HG02763 (cell line): ENCODE results near the gene PCDHGB6.
"Not testable (repeated sequence)": the region's sequence is repeated elsewhere in the genome, so short reads cannot be mapped to it uniquely, and the experiment has no call there.

ENCODE experiments used
- ATAC-seq: cut with Tn5 transposase; IDR thresholded peaks from one replicate; pipeline ENCODE4 v1.9.1; 2021; ENCODE audit warnings: mild to moderate bottlenecking, moderate library complexity; ENCODE audit not compliant: unreplicated experiment

The PCDHGB6 gene

DNA sequence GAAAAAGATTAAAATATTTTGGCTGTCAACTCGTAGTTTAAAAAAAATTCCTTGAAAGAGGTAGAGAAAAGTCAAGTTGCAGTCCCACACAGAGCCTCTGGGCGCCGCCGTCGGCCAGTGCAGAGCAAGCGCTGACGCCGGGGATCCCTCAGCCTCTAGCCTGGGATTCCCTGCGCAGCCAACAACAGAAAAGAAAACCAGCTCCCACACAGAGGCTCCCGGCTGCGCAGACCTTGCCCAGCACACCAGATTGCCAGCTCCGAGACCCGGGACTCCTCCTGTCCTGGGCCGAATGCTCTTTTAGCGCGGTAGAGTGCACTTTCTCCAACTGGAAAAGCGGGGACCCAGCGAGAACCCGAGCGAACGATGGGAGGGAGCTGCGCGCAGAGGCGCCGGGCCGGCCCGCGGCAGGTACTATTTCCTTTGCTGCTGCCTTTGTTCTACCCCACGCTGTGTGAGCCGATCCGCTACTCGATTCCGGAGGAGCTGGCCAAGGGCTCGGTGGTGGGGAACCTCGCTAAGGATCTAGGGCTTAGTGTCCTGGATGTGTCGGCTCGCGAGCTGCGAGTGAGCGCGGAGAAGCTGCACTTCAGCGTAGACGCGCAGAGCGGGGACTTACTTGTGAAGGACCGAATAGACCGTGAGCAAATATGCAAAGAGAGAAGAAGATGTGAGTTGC is 9.8 kb downstream of the PCDHGB6 start, which contains the start of gene PCDHGB7:
TSS of gene PCDHGB7 (plus strand) at position 184 of the 679 bp plus-strand sequence. CDS start at position 367, 183 bp downstream.
- peak; percentile 63 for ATAC-seq

DNA sequence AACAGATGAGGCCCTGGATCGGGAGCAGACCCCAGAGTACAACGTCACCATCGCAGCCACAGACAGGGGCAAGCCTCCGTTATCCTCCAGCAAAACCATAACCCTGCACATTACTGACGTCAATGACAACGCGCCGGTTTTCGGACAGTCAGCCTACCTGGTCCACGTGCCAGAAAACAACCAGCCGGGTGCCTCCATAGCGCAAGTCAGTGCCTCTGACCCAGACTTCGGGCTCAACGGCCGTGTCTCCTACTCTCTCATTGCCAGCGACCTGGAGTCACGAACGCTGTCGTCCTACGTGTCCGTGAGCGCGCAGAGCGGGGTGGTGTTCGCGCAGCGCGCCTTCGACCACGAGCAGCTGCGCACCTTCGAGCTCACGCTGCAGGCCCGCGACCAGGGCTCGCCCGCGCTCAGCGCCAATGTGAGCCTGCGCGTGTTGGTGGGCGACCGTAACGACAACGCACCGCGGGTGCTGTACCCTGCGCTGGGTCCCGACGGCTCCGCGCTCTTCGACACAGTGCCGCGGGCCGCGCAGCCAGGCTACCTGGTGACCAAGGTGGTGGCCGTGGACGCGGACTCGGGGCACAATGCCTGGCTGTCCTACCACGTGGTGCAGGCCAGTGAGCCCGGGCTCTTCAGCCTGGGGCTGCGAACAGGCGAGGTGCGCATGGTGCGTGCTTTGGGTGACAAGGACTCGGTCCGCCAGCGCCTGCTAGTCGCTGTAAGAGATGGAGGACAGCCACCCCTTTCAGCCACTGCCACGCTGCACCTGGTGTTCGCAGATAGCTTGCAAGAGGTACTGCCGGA is 11.5 kb downstream of the PCDHGB6 start:
- no peak for ATAC-seq

DNA sequence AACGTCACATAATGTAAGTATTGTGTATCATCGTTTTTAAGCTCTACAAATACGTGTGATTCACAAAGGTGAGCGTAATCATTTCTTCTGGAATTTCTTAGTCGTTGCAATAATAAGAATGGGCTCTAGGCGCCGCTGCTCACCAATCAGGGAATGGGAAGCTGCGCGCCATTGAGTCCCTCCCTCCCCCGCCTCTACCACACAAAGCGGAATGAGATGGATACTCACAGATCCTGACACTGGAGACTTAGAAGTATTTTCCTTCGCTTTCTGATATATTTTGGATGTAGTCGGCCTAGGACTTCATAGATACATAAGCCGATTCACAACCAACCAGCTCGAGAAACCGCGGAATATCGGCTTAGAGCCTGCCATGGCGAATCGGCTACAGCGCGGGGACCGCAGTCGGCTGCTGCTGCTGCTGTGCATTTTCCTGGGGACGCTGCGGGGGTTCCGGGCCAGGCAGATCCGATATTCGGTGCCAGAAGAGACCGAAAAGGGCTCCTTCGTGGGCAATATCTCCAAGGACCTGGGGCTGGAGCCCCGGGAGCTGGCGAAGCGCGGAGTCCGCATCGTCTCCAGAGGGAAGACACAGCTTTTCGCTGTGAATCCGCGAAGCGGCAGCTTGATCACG is 13.2 kb downstream of the PCDHGB6 start, which contains the start of gene PCDHGA11:
TSS of gene PCDHGA11 (plus strand) at position 197 of the 634 bp plus-strand sequence. CDS start at position 374, 177 bp downstream.
- no peak for ATAC-seq

DNA sequence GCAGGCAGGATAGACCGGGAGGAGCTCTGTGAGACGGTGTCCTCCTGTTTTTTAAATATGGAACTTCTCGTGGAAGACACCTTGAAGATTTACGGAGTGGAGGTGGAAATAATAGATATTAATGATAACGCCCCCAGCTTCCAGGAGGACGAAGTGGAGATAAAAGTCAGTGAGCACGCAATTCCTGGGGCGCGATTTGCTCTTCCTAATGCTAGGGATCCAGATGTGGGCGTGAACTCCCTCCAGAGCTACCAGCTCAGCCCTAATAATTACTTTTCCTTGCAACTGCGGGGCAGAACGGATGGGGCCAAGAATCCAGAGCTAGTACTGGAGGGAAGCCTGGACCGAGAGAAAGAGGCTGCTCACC is 13.7 kb downstream of the PCDHGB6 start:
- ATAC-seq: no peak

DNA sequence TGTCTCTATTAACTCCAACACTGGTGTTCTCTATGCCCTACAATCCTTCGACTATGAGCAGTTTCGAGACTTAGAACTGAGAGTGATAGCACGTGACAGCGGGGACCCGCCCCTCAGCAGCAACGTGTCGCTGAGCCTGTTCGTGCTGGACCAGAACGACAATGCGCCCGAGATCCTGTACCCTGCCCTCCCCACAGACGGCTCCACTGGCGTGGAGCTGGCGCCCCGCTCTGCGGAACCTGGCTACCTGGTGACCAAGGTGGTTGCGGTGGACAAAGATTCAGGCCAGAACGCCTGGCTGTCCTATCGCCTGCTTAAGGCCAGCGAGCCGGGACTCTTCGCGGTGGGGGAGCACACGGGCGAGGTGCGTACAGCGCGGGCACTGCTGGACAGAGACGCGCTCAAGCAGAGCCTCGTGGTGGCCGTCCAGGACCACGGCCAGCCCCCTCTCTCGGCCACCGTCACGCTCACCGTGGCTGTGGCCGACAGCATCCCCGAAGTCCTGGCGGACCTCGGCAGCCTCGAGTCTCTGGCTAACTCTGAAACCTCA is 15.0 kb downstream of the PCDHGB6 start:
- ATAC-seq: no peak

DNA sequence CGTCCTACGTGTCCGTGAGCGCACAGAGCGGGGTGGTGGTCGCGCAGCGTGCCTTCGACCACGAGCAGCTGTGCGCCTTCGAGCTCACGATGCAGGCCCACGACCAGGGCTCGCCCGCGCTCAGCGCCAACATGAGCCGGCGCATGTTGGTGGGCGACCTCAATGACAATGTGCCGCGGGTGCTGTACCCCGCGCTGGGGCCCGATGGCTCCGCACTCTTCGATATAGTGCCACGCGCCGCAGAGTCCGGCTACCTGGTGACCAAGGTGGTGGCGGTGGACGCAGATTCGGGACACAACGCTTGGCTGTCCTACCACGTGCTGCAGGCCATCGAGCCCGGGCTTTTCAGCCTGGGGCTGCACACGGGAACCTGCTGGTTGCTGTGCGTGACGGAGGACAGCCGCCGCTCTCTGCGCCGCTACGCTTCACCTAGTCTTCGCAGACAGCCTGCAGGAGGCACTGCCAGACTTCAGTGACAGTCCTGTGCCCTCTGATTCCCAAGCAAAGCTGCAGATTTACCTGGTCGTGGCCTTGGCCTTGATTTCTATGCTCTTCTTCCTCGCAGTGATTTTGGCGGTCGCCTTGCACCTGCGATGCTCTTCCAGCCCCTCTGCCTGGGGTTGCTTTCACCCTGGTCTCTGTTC is 20.1 kb downstream of the PCDHGB6 start:
- no peak for ATAC-seq

DNA sequence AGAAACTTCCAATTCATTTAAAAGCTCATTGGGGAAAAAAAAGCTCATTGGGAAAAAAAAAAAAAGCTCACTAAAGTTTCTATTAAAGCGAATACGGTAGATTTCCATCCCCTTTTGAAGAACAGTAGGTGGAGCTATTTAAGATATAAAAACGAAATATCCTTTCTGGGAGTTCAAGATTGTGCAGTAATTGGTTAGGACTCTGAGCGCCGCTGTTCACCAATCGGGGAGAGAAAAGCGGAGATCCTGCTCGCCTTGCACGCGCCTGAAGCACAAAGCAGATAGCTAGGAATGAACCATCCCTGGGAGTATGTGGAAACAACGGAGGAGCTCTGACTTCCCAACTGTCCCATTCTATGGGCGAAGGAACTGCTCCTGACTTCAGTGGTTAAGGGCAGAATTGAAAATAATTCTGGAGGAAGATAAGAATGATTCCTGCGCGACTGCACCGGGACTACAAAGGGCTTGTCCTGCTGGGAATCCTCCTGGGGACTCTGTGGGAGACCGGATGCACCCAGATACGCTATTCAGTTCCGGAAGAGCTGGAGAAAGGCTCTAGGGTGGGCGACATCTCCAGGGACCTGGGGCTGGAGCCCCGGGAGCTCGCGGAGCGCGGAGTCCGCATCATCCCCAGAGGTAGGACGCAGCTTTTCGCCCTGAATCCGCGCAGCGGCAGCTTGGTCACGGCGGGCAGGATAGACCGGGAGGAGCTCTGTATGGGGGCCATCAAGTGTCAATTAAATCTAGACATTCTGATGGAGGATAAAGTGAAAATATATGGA is 22.7 kb downstream of the PCDHGB6 start, which contains the start of gene PCDHGA12:
TSS of gene PCDHGA12 (plus strand) at position 176 of the 782 bp plus-strand sequence. CDS start at position 429, 253 bp downstream.
- ATAC-seq: peak; percentile 89

DNA sequence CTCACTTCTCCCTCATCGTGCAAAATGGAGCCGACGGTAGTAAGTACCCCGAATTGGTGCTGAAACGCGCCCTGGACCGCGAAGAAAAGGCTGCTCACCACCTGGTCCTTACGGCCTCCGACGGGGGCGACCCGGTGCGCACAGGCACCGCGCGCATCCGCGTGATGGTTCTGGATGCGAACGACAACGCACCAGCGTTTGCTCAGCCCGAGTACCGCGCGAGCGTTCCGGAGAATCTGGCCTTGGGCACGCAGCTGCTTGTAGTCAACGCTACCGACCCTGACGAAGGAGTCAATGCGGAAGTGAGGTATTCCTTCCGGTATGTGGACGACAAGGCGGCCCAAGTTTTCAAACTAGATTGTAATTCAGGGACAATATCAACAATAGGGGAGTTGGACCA is 23.5 kb downstream of the PCDHGB6 start:
- peak; percentile 40 for ATAC-seq

DNA sequence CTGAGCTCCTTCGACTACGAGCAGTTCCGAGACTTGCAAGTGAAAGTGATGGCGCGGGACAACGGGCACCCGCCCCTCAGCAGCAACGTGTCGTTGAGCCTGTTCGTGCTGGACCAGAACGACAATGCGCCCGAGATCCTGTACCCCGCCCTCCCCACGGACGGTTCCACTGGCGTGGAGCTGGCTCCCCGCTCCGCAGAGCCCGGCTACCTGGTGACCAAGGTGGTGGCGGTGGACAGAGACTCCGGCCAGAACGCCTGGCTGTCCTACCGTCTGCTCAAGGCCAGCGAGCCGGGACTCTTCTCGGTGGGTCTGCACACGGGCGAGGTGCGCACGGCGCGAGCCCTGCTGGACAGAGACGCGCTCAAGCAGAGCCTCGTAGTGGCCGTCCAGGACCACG is 24.5 kb downstream of the PCDHGB6 start:
- not testable (repeated sequence) for ATAC-seq

DNA sequence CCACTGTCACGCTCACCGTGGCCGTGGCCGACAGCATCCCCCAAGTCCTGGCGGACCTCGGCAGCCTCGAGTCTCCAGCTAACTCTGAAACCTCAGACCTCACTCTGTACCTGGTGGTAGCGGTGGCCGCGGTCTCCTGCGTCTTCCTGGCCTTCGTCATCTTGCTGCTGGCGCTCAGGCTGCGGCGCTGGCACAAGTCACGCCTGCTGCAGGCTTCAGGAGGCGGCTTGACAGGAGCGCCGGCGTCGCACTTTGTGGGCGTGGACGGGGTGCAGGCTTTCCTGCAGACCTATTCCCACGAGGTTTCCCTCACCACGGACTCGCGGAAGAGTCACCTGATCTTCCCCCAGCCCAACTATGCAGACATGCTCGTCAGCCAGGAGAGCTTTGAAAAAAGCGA is 24.9 kb downstream of the PCDHGB6 start:
- ATAC-seq: not testable (repeated sequence)

DNA sequence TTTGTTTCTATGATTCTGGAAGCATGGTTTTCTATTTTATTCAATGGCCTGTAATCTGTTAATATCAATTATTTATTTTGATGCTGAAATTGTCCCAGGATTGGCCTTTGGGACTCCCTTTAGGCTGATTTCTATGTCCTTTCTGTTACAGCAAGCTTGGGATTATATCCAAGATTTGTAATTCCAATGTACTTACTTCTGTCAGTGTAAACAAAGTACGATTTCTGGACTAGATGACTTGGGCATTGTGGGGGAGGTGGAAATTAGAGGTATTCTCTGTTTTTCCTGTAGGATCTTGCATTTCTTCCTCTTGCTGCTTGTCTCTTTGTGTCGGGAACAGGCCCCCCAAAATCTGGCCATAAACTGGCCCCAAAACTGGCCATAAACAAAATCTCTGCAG is 26.2 kb downstream of the PCDHGB6 start:
- ATAC-seq: no peak

DNA sequence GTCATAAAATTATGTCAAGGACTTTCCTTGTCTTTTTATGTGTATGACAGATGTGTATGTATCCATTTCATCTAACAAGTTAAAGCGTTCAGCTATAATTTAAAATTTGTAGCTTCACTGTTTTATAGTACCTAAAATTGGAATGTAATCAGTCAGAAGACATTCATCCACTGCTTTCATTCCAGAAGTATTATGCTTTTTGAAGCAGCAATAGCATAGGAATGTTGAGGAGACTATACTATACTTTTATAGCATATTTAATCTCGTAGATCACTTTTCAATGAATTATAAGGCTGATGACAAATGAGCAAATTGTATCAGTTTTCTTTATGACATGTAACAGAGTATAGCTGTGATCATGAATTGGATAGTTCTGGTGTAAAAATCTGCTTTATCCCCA is 29.4 kb downstream of the PCDHGB6 start:
- no peak for ATAC-seq

DNA sequence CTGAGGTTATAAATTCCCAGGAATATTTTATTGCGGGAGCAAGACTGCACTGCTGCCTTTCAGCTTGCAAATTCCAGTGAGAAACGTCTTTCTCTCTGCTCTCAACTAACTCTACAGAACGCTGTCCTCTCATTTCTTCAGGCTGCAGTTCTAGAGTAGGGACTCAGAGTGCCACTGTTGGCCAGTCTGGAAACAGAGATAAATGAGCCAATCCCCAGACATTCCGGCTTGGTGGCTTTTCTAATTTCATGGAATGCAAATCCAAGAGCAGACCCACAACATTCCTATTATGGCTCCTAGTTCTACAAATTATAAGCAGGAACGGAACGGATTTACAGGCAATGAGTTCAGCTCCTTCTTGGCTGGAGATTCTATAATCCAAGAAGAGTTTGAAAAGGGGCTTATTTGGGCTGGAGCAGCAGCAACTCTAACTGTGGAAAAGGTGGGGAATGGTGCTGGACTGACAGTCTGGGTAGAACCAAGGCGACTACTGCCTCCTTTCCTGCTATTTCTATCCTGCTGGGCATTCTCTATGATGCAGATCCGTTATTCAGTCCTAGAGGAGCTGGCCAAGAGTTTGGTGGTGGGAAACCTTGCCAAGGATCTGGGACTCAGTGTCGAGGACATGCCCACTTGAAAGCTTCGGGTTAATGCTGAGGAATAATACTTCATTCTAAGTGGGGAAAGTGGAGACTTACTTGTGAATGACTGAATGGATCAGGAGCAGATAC is 31.8 kb downstream of the PCDHGB6 start:
- ATAC-seq: no peak

DNA sequence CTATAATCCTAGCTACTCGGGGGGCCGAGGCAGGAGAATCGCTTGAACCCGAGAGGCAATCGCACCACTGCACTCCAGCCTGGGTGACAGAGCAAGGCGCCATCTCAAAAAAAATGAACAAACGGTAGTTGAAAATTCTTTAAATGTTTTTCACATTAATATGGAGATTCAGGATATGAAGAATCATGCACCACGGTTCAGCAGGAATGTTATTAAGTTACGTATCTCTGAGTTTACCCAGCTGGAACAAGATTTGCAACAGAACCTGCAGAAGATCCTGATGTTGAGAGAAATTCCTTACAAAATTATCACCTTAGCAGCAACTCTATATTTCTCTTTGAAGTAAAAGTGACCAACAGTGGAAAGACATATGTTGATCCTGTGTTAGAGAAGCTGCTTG is 32.5 kb downstream of the PCDHGB6 start:
- ATAC-seq: no peak

DNA sequence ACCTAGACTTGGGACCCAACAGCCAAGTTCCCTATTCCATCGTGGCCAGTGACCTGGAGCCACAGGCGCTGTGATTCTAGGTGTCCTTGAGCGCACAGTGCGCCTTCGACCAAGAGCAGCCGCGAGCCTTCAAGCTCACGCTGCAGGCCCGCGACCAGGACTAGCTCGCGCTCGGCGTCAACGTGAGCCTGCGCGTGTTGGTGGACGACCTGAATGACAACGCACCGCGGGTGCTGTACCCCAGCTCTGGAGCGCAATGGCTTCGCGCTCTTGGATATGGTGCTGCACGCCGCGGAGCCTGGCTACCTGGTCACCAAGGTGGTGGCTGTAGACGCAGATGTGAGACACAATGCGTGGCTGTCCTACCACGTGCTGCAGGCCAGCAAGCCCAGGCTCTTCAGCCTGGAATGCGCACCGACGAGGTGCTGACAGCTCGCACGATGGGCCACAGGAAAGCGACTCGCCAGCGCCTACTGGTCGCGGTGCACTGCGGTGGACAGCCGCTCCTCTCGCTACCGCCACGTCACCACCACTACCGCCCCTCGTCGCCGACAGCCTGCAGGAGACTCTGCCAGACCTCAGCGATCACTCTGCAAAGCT is 33.9 kb downstream of the PCDHGB6 start:
- ATAC-seq: no peak
